ENCODE results near the gene CCDC47.

Gene CCDC47

GRCh38 chr17:63697341-63698286, 75.8 kb downstream of the CCDC47 start:
- H3K27ac ChIP-seq: no peak overlapping the region
- TF ChIP-seq ZFX (IDR thresholded peaks at IDR 0.05) (no peak), CTCF (conservative IDR thresholded peaks at IDR 0.05) (peak; percentile 75)

- TF ChIP-seq CTCF (conservative IDR thresholded peaks at IDR 0.05) (no peak; the same call in 1 of the 2 replicates), ZFX (IDR thresholded peaks at IDR 0.05) (no peak)
- H3K27ac ChIP-seq: no peak overlapping the region
Observed at GRCh38 chr17:63696381-63696961, 76.9 kb downstream of the CCDC47 start.

GRCh38 chr17:63695889-63696288, 77.5 kb downstream of the CCDC47 start:
- TF ChIP-seq CTCF (conservative IDR thresholded peaks at IDR 0.05) (no peak), ZFX (IDR thresholded peaks at IDR 0.05) (no peak)
- H3K27ac ChIP-seq: no peak overlapping the region
